ENCODE results near the gene FCN2.

FCN2 gene

GRCh38 chr9:134880484-134881312, at the start of gene FCN2:
Gene FCN2, plus strand, starts transcription at chr9:134880810. Its CDS starts 12 bp downstream, at chr9:134880822.
- no peak for TF ChIP-seq CTCF (conservative IDR thresholded peaks at IDR 0.05; ENCODE audit: low read depth)
- DNase-seq (ENCODE audit: low spot score) = no peak
- ChIA-PET POLR2A (ENCODE audit: low non-redundant PET) (no interaction called here), CTCF (no interaction called here)
- H3K27ac ChIP-seq = no peak within 1 kb of the TSS

- no peak overlapping the region for H3K27ac ChIP-seq
- DNase-seq (ENCODE audit: low spot score) = no peak
- POLR2A ChIA-PET (ENCODE audit: low non-redundant PET) = no interaction called here
- CTCF ChIA-PET = interaction anchor here (0.6 to 0.9 kb wide), 2 partner anchors 53 to 194 kb away, joined by 3 to 5 read pairs; no protein-coding TSS in a partner anchor
- TF ChIP-seq CTCF (conservative IDR thresholded peaks at IDR 0.05; ENCODE audit: low read depth) = no peak
Observed at GRCh38 chr9:134830926-134831720, 49.5 kb upstream of the FCN2 start.

GRCh38 chr9:134832471-134832870, 48.1 kb upstream of the FCN2 start:
- ChIA-PET POLR2A (ENCODE audit: low non-redundant PET) (no interaction called here), CTCF (no interaction called here)
- no peak for TF ChIP-seq CTCF (conservative IDR thresholded peaks at IDR 0.05; ENCODE audit: low read depth)
- no peak for DNase-seq (ENCODE audit: low spot score)
- no peak overlapping the region for H3K27ac ChIP-seq

GRCh38 chr9:134833294-134833880, 47.2 kb upstream of the FCN2 start:
- no peak for TF ChIP-seq CTCF (conservative IDR thresholded peaks at IDR 0.05; ENCODE audit: low read depth)
- DNase-seq (ENCODE audit: low spot score) = no peak
- H3K27ac ChIP-seq = no peak overlapping the region
- CTCF ChIA-PET = no interaction called here
- POLR2A ChIA-PET (ENCODE audit: low non-redundant PET) = no interaction called here

- no peak for DNase-seq (ENCODE audit: low spot score)
- ChIA-PET POLR2A (ENCODE audit: low non-redundant PET) (no interaction called here), CTCF (interaction anchor here (0.6 kb wide), 2 partner anchors 9 to 29 kb away, joined by 3 to 4 read pairs; no protein-coding TSS in a partner anchor)
- TF ChIP-seq CTCF (conservative IDR thresholded peaks at IDR 0.05; ENCODE audit: low read depth) = no peak
- H3K27ac ChIP-seq = no peak overlapping the region
Observed at GRCh38 chr9:134834217-134834956, 46.2 kb upstream of the FCN2 start.
